AG04450 (cell line): ENCODE measurements around the gene DNAJB2. TPM values are rescaled to one million over a fixed set of nuclear protein-coding genes. Genes with fewer than 3 reads are reported as not detected.
A peak's percentile ranks its signal among the peaks of the same experiment; 100 is the strongest.

ENCODE experiments used
- CTCF ChIA-PET: fragments of 300-600, 350-600 bp; formaldehyde crosslinking; extraction: SDS; loops from one replicate; lab custom pipeline; 2022; ENCODE audit warnings: antibody characterized with exemption, inconsistent platforms; lab: Charles Lee
- POLR2A ChIA-PET: fragments of 350-600 bp; formaldehyde crosslinking; extraction: SDS; loops from one replicate; lab custom pipeline; 2021; ENCODE audit warnings: antibody characterized with exemption, inconsistent platforms; lab: Yijun Ruan, JAX
- DNase-seq: peaks from one replicate; pipeline ENCODE4 v3.0.0-alpha.2; 2011; ENCODE audit warnings: low read depth, low spot score
- H3K27ac ChIP-seq: one replicate; pipeline ENCODE4 v1.5.1; 2012; ENCODE audit warnings: low read depth, low read length, control low read depth
- H3K27me3 ChIP-seq: one replicate; pipeline ENCODE4 v1.6.0; 2012; ENCODE audit warnings: low read length; ENCODE audit not compliant: control insufficient read depth, insufficient read depth
- H3K4me3 ChIP-seq: 2 replicates; pipeline ENCODE4 v1.5.1; 2011; ENCODE audit warnings: mild to moderate bottlenecking, low read depth, low read length, control low read depth
- H3K9me3 ChIP-seq: 2 replicates; pipeline ENCODE4 v1.5.1; 2012; ENCODE audit warnings: low read length; ENCODE audit not compliant: control insufficient read depth, insufficient read depth
- polyA plus RNA-seq: library from polyadenylated mRNA; depleted of rRNA; stranded (reverse); fragments of >200 nt; gene quantifications from 2 replicates; pipeline ENCODE4 v1.2.3, GENCODE V29; 2011
- TF ChIP-seq, protein P1 (sequence below): IDR thresholded peaks from 2 replicates; pipeline ENCODE4 v1.5.1; 2011; ENCODE audit warnings: low read depth, low read length, control low read depth, inconsistent platforms

The DNAJB2 gene
- polyA plus RNA-seq, 1 experiment: 40.6 TPM

DNA sequence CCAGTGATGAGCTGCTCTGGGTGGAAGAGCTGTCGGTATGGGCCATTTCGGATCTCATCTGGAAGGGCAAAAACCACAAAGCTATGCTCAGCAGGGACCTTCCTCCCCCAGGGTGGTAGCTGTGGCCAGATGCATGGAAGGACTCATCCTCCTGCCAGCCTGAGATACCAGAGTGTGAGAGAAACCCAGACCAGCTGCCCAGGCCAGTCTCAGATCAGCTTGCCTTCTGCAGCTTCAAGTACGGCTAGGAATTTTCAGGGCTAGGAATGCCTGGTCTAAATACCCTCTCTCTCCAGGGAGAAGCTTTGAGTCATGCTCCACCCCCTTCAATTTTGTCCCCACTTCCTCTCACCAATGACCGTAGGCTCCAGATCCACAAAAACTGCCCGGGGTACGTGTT is 27.5 kb upstream of the DNAJB2 start:
- Histone ChIP-seq H3K27ac (no peak overlapping the region), H3K27me3 (peaks cover 14% of the 10 kb centered on the region), H3K9me3 (no peaks in the 10 kb centered on the region), H3K4me3 (no peak overlapping the region)
- POLR2A ChIA-PET: no interaction called here
- CTCF ChIA-PET: interaction anchor here (0.9 to 3.3 kb wide), 4 partner anchors 26 to 48 kb away, joined by 3 to 19 read pairs (median 14); partner anchors contain the start of gene DNAJB2
- DNase-seq: no peak
- TF ChIP-seq, protein P1, sequence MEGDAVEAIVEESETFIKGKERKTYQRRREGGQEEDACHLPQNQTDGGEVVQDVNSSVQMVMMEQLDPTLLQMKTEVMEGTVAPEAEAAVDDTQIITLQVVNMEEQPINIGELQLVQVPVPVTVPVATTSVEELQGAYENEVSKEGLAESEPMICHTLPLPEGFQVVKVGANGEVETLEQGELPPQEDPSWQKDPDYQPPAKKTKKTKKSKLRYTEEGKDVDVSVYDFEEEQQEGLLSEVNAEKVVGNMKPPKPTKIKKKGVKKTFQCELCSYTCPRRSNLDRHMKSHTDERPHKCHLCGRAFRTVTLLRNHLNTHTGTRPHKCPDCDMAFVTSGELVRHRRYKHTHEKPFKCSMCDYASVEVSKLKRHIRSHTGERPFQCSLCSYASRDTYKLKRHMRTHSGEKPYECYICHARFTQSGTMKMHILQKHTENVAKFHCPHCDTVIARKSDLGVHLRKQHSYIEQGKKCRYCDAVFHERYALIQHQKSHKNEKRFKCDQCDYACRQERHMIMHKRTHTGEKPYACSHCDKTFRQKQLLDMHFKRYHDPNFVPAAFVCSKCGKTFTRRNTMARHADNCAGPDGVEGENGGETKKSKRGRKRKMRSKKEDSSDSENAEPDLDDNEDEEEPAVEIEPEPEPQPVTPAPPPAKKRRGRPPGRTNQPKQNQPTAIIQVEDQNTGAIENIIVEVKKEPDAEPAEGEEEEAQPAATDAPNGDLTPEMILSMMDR: no peak

DNA sequence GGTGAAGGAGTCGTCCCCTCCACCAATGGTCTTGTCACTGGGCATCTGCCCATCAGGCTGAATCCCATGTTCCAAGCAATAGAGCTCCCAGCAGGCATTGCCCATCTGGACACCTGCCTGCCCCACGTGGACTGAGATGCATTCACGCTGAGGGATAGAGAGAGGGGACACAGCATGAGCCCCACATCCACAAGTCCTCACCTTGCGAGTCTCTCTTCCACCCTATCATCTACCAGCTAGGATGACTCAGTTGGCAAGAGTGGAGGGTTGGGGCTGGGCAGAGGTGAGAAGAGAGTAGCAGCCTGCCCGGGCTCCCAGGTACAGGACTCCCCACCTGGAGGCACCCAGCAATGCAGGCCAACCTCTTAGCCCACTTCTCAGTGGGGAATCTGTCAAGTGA is 27.1 kb upstream of the DNAJB2 start:
- DNase-seq: no peak
- ChIA-PET CTCF (interaction anchor here (0.9 to 3.3 kb wide), 4 partner anchors 26 to 47 kb away, joined by 3 to 19 read pairs (median 14); partner anchors contain the start of gene DNAJB2), POLR2A (interaction anchor here (1.0 kb wide), 1 partner anchor 45 kb away, joined by 4 read pairs; no protein-coding TSS in a partner anchor)
- TF ChIP-seq, protein P1: no peak
- no peak overlapping the region for H3K4me3 ChIP-seq
- H3K27me3 ChIP-seq: peaks cover 14% of the 10 kb centered on the region
- H3K27ac ChIP-seq: no peak overlapping the region
- no peaks in the 10 kb centered on the region for H3K9me3 ChIP-seq

GRCh38 chr2:219252570-219252899 is 26.6 kb upstream of the DNAJB2 start:
- Histone ChIP-seq H3K4me3 (peak overlapping the region; percentile 66), H3K27me3 (peaks cover 14% of the 10 kb centered on the region), H3K9me3 (no peaks in the 10 kb centered on the region), H3K27ac (no peak overlapping the region)
- TF ChIP-seq, protein P1: no peak
- ChIA-PET CTCF (interaction anchor here (0.9 to 3.3 kb wide), 4 partner anchors 25 to 47 kb away, joined by 3 to 19 read pairs (median 14); partner anchors contain the start of gene DNAJB2), POLR2A (interaction anchor here (0.6 to 1.0 kb wide), 4 partner anchors 13 to 257 kb away, joined by 3 to 7 read pairs (median 4); no protein-coding TSS in a partner anchor)
- DNase-seq: no peak

GRCh38 chr2:219252900-219253752 is 26.0 kb upstream of the DNAJB2 start, which contains the start of gene TUBA4B:
TSS of gene TUBA4B (plus strand) at chr2:219253243. CDS start at chr2:219253408, 165 bp downstream.
- peak within 1 kb of the TSS; percentile 66 for H3K4me3 ChIP-seq
- peaks cover 14% of the 10 kb centered on the region for H3K27me3 ChIP-seq
- POLR2A ChIA-PET: interaction anchor here (0.6 to 1.7 kb wide), 8 partner anchors 13 to 258 kb away, joined by 3 to 9 read pairs (median 4); partner anchors contain the start of genes ABCB6 and DNAJB2
- CTCF ChIA-PET: interaction anchor here (2.5 to 3.1 kb wide), 2 partner anchors 25 to 42 kb away, joined by 16 to 19 read pairs; partner anchors contain the start of gene DNAJB2
- H3K9me3 ChIP-seq: no peaks in the 10 kb centered on the region
- TF ChIP-seq, protein P1: no peak
- no peak for DNase-seq
- H3K27ac ChIP-seq: no peak within 1 kb of the TSS
